Measurements from ENCODE around the gene CRACR2B. TPM values are rescaled to one million over a fixed set of nuclear protein-coding genes. Genes with fewer than 3 reads are reported as not detected.

The CRACR2B gene
- total RNA-seq, 1 donor from 2014 or later: 5.7 TPM

GRCh38 chr11:788953-789940 lies 38.5 kb upstream of the CRACR2B start:
- Histone ChIP-seq H3K4me1 (ENCODE audit: control insufficient read depth in 3 of 3, insufficient read depth in 3 of 3, low read length in 3 of 3) (peaks cover 0 to 12% (median 0%) of the 10 kb centered on the region in 3 donors), H3K9me3 (ENCODE audit: control insufficient read depth in 3 of 3, low read length in 3 of 3) (no peaks in the 10 kb centered on the region), H3K36me3 (ENCODE audit: control insufficient read depth in 3 of 3, insufficient read depth in 3 of 3, low read length in 3 of 3) (no peaks in the 10 kb centered on the region), H3K27ac (ENCODE audit: low read depth, low read length) (no peak overlapping the region), H3K9ac (ENCODE audit: low read depth in 1 of 3, low read length in 3 of 3) (no peak overlapping the region), H3K27me3 (ENCODE audit: control insufficient read depth in 3 of 3, insufficient read depth in 3 of 3, low read length in 3 of 3) (peaks cover 30 to 52% (median 45%) of the 10 kb centered on the region in 3 donors), H3K4me3 (ENCODE audit: low read length in 3 of 3) (no peak overlapping the region)

- Histone ChIP-seq H3K36me3 (ENCODE audit: control insufficient read depth in 3 of 3, insufficient read depth in 3 of 3, low read length in 3 of 3) (no peaks in the 10 kb centered on the region), H3K9ac (ENCODE audit: low read depth in 1 of 3, low read length in 3 of 3) (no peak within 1 kb of the TSS), H3K9me3 (ENCODE audit: control insufficient read depth in 3 of 3, low read length in 3 of 3) (no peaks in the 10 kb centered on the region), H3K27ac (ENCODE audit: low read depth, low read length) (no peak within 1 kb of the TSS), H3K27me3 (ENCODE audit: control insufficient read depth in 3 of 3, insufficient read depth in 3 of 3, low read length in 3 of 3) (peaks cover 30 to 57% (median 51%) of the 10 kb centered on the region in 3 donors), H3K4me3 (ENCODE audit: low read length in 3 of 3) (no peak within 1 kb of the TSS), H3K4me1 (ENCODE audit: control insufficient read depth in 3 of 3, insufficient read depth in 3 of 3, low read length in 3 of 3) (peaks cover 0 to 17% (median 3%) of the 10 kb centered on the region in 3 donors)
Observed at GRCh38 chr11:789943-790342, 37.8 kb upstream of the CRACR2B start, which contains the start of gene CEND1. Gene CEND1 (minus strand): TSS chr11:790090. CDS start chr11:788576, 1,514 bp downstream.

GRCh38 chr11:790721-791564 lies 36.8 kb upstream of the CRACR2B start:
- Histone ChIP-seq H3K9me3 (ENCODE audit: control insufficient read depth in 3 of 3, low read length in 3 of 3) (no peaks in the 10 kb centered on the region), H3K36me3 (ENCODE audit: control insufficient read depth in 3 of 3, insufficient read depth in 3 of 3, low read length in 3 of 3) (no peaks in the 10 kb centered on the region), H3K4me1 (ENCODE audit: control insufficient read depth in 3 of 3, insufficient read depth in 3 of 3, low read length in 3 of 3) (peaks cover 6 to 24% (median 13%) of the 10 kb centered on the region in 3 donors), H3K27me3 (ENCODE audit: control insufficient read depth in 3 of 3, insufficient read depth in 3 of 3, low read length in 3 of 3) (peaks cover 33 to 59% (median 55%) of the 10 kb centered on the region in 3 donors), H3K9ac (ENCODE audit: low read depth in 1 of 3, low read length in 3 of 3) (no peak overlapping the region), H3K4me3 (ENCODE audit: low read length in 3 of 3) (no peak overlapping the region), H3K27ac (ENCODE audit: low read depth, low read length) (no peak overlapping the region)

GRCh38 chr11:791658-792534 lies 35.8 kb upstream of the CRACR2B start:
- no peaks in the 10 kb centered on the region for H3K36me3 ChIP-seq (ENCODE audit: control insufficient read depth in 3 of 3, insufficient read depth in 3 of 3, low read length in 3 of 3)
- H3K4me1 ChIP-seq (ENCODE audit: control insufficient read depth in 3 of 3, insufficient read depth in 3 of 3, low read length in 3 of 3): peaks cover 14 to 33% (median 21%) of the 10 kb centered on the region in 3 donors
- no peak overlapping the region for H3K4me3 ChIP-seq (ENCODE audit: low read length in 3 of 3)
- no peak overlapping the region for H3K9ac ChIP-seq (ENCODE audit: low read depth in 1 of 3, low read length in 3 of 3)
- H3K27ac ChIP-seq (ENCODE audit: low read depth, low read length): no peak overlapping the region
- peaks cover 33 to 59% (median 56%) of the 10 kb centered on the region in 3 donors for H3K27me3 ChIP-seq (ENCODE audit: control insufficient read depth in 3 of 3, insufficient read depth in 3 of 3, low read length in 3 of 3)
- H3K9me3 ChIP-seq (ENCODE audit: control insufficient read depth in 3 of 3, low read length in 3 of 3): no peaks in the 10 kb centered on the region

GRCh38 chr11:792535-792821 lies 35.2 kb upstream of the CRACR2B start:
- peaks cover 19 to 38% (median 27%) of the 10 kb centered on the region in 3 donors for H3K4me1 ChIP-seq (ENCODE audit: control insufficient read depth in 3 of 3, insufficient read depth in 3 of 3, low read length in 3 of 3)

GRCh38 chr11:792873-793272 lies 34.8 kb upstream of the CRACR2B start:
- no peaks in the 10 kb centered on the region for H3K36me3 ChIP-seq (ENCODE audit: control insufficient read depth in 3 of 3, insufficient read depth in 3 of 3, low read length in 3 of 3)
- no peak overlapping the region for H3K4me3 ChIP-seq (ENCODE audit: low read length in 3 of 3)
- peaks cover 22 to 42% (median 30%) of the 10 kb centered on the region in 3 donors for H3K4me1 ChIP-seq (ENCODE audit: control insufficient read depth in 3 of 3, insufficient read depth in 3 of 3, low read length in 3 of 3)
- H3K27me3 ChIP-seq (ENCODE audit: control insufficient read depth in 3 of 3, insufficient read depth in 3 of 3, low read length in 3 of 3): peaks cover 26 to 56% (median 51%) of the 10 kb centered on the region in 3 donors
- H3K9ac ChIP-seq (ENCODE audit: low read depth in 1 of 3, low read length in 3 of 3): no peak overlapping the region
- no peak overlapping the region for H3K27ac ChIP-seq (ENCODE audit: low read depth, low read length)
- no peaks in the 10 kb centered on the region for H3K9me3 ChIP-seq (ENCODE audit: control insufficient read depth in 3 of 3, low read length in 3 of 3)

More at GRCh38 chr11:792535-792821, 35.2 kb upstream of the CRACR2B start:
- H3K27me3 ChIP-seq (ENCODE audit: control insufficient read depth in 3 of 3, insufficient read depth in 3 of 3, low read length in 3 of 3): peaks cover 29 to 58% (median 55%) of the 10 kb centered on the region in 3 donors
- H3K9ac ChIP-seq (ENCODE audit: low read depth in 1 of 3, low read length in 3 of 3): no peak overlapping the region
- H3K27ac ChIP-seq (ENCODE audit: low read depth, low read length): no peak overlapping the region
- no peaks in the 10 kb centered on the region for H3K36me3 ChIP-seq (ENCODE audit: control insufficient read depth in 3 of 3, insufficient read depth in 3 of 3, low read length in 3 of 3)
- no peaks in the 10 kb centered on the region for H3K9me3 ChIP-seq (ENCODE audit: control insufficient read depth in 3 of 3, low read length in 3 of 3)
- H3K4me3 ChIP-seq (ENCODE audit: low read length in 3 of 3): no peak overlapping the region

GRCh38 chr11:793556-793955 lies 34.2 kb upstream of the CRACR2B start:
- no peak overlapping the region for H3K9ac ChIP-seq (ENCODE audit: low read depth in 1 of 3, low read length in 3 of 3)
- H3K27me3 ChIP-seq (ENCODE audit: control insufficient read depth in 3 of 3, insufficient read depth in 3 of 3, low read length in 3 of 3): peaks cover 20 to 52% (median 45%) of the 10 kb centered on the region in 3 donors
- no peak overlapping the region for H3K4me3 ChIP-seq (ENCODE audit: low read length in 3 of 3)
- H3K4me1 ChIP-seq (ENCODE audit: control insufficient read depth in 3 of 3, insufficient read depth in 3 of 3, low read length in 3 of 3): peaks cover 22 to 46% (median 33%) of the 10 kb centered on the region in 3 donors
- H3K27ac ChIP-seq (ENCODE audit: low read depth, low read length): no peak overlapping the region
- no peaks in the 10 kb centered on the region for H3K36me3 ChIP-seq (ENCODE audit: control insufficient read depth in 3 of 3, insufficient read depth in 3 of 3, low read length in 3 of 3)
- no peaks in the 10 kb centered on the region for H3K9me3 ChIP-seq (ENCODE audit: control insufficient read depth in 3 of 3, low read length in 3 of 3)

GRCh38 chr11:794013-794765 lies 33.5 kb upstream of the CRACR2B start:
- no peak overlapping the region for H3K9ac ChIP-seq (ENCODE audit: low read depth in 1 of 3, low read length in 3 of 3)
- H3K4me1 ChIP-seq (ENCODE audit: control insufficient read depth in 3 of 3, insufficient read depth in 3 of 3, low read length in 3 of 3): peaks cover 22 to 46% (median 33%) of the 10 kb centered on the region in 3 donors

More at GRCh38 chr11:794013-794765, 33.5 kb upstream of the CRACR2B start:
- no peak overlapping the region for H3K27ac ChIP-seq (ENCODE audit: low read depth, low read length)
- no peaks in the 10 kb centered on the region for H3K9me3 ChIP-seq (ENCODE audit: control insufficient read depth in 3 of 3, low read length in 3 of 3)
- H3K27me3 ChIP-seq (ENCODE audit: control insufficient read depth in 3 of 3, insufficient read depth in 3 of 3, low read length in 3 of 3): peaks cover 14 to 46% (median 40%) of the 10 kb centered on the region in 3 donors
- H3K4me3 ChIP-seq (ENCODE audit: low read length in 3 of 3): no peak overlapping the region
- peaks cover 0 to 2% (median 0%) of the 10 kb centered on the region in 3 donors for H3K36me3 ChIP-seq (ENCODE audit: control insufficient read depth in 3 of 3, insufficient read depth in 3 of 3, low read length in 3 of 3)
